Liver (tissue), 9 donors: ENCODE results near the gene VASH1. TPM values are rescaled to one million over a fixed set of nuclear protein-coding genes. Genes with fewer than 3 reads are reported as not detected.

Source experiments
- DNase-seq: peaks from one replicate; pipeline ENCODE4 v3.0.0-alpha.2; 2017; ENCODE audit warnings: low spot score
- H3K27ac ChIP-seq, 2 donors: one replicate each; pipeline ENCODE4 v1.7.0; 2013; ENCODE audit warnings: inconsistent platforms in 2 of 2, low read length in 2 of 2, control low read depth in 1 of 2, low read depth in 1 of 2, mild to moderate bottlenecking in 1 of 2
- H3K27me3 ChIP-seq, 4 donors: one replicate each; pipeline versions ENCODE4 v1.6.1 to v1.7.0; 2013; ENCODE audit warnings: low read length in 3 of 4, inconsistent platforms in 1 of 4, mild to moderate bottlenecking in 1 of 4, moderate library complexity in 1 of 4; ENCODE audit not compliant: control insufficient read depth in 4 of 4, insufficient read depth in 4 of 4
- H3K36me3 ChIP-seq, 4 donors: one replicate each; pipeline versions ENCODE4 v1.6.1 to v1.7.0; 2013; ENCODE audit warnings: low read length in 3 of 4, mild to moderate bottlenecking in 3 of 4, low read depth in 1 of 4, moderate library complexity in 1 of 4; ENCODE audit not compliant: control insufficient read depth in 4 of 4, insufficient read depth in 3 of 4
- H3K4me1 ChIP-seq, 4 donors: one replicate each; pipeline versions ENCODE4 v1.6.1 to v1.7.0; 2013; ENCODE audit warnings: low read length in 3 of 4, mild to moderate bottlenecking in 3 of 4, moderate library complexity in 1 of 4; ENCODE audit not compliant: control insufficient read depth in 4 of 4, insufficient read depth in 4 of 4
- H3K4me3 ChIP-seq, 3 donors: one replicate each; pipeline versions ENCODE4 v1.6.1 to v1.7.0; 2013; ENCODE audit warnings: low read length in 3 of 3, control low read depth in 1 of 3, low read depth in 1 of 3, mild to moderate bottlenecking in 1 of 3
- H3K9ac ChIP-seq, 2 donors: one replicate each; pipeline ENCODE4 v1.7.0; 2013; ENCODE audit warnings: low read length in 2 of 2, mild to moderate bottlenecking in 2 of 2, moderate library complexity in 2 of 2, control low read depth in 1 of 2, low read depth in 1 of 2
- H3K9me3 ChIP-seq, 4 donors: one replicate each; pipeline versions ENCODE4 v1.6.1 to v1.7.0; 2013; ENCODE audit warnings: low read length in 3 of 4; ENCODE audit not compliant: control insufficient read depth in 4 of 4
- ATF3 ChIP-seq: IDR thresholded peaks from 2 replicates; pipeline ENCODE4 v1.6.1; 2016; ENCODE audit warnings: antibody characterized with exemption
- CTCF ChIP-seq: fragments of 150-350 bp; IDR thresholded peaks from 2 replicates; pipeline ENCODE4 v1.5.1; 2017; ENCODE audit warnings: improper control_type of control experiment, low read depth, low read length; ENCODE audit not compliant: missing input control
- FOXA1 ChIP-seq: IDR thresholded peaks from 2 replicates; pipeline ENCODE4 v1.6.1; 2016; ENCODE audit warnings: antibody characterized with exemption
- FOXA2 ChIP-seq: IDR thresholded peaks from 2 replicates; pipeline ENCODE4 v1.6.1; 2016; ENCODE audit warnings: antibody characterized with exemption
- HNF4A ChIP-seq, 2 donors: conservative IDR thresholded peaks; 2 replicates each; pipeline ENCODE4 v1.6.1; 2016; ENCODE audit warnings: antibody characterized with exemption in 2 of 2, mild to moderate bottlenecking in 2 of 2
- JUND ChIP-seq, 2 donors: IDR thresholded peaks; 2 replicates each; pipeline ENCODE4 v1.6.1; 2016; ENCODE audit warnings: antibody characterized with exemption in 2 of 2
- MAX ChIP-seq: IDR thresholded peaks from 2 replicates; pipeline ENCODE4 v1.6.1; 2016; ENCODE audit warnings: antibody characterized with exemption
- REST ChIP-seq: IDR thresholded peaks from 2 replicates; pipeline ENCODE4 v1.6.1; 2016; ENCODE audit warnings: antibody characterized with exemption, mild to moderate bottlenecking
- RXRA ChIP-seq, 2 donors: IDR thresholded peaks; 2 replicates each; pipeline ENCODE4 v1.6.1; 2017 to 2018; ENCODE audit warnings: antibody characterized with exemption in 2 of 2, mild to moderate bottlenecking in 1 of 2
- SP1 ChIP-seq: IDR thresholded peaks from 2 replicates; pipeline ENCODE4 v1.6.1; 2018; ENCODE audit warnings: antibody characterized with exemption, mild to moderate bottlenecking
- TAF1 ChIP-seq: conservative IDR thresholded peaks from 2 replicates; pipeline ENCODE4 v1.6.1; 2016; ENCODE audit warnings: antibody characterized with exemption, mild to moderate bottlenecking
- YY1 ChIP-seq: IDR thresholded peaks from 2 replicates; pipeline ENCODE4 v1.6.1; 2016; ENCODE audit warnings: antibody characterized with exemption, mild to moderate bottlenecking
- ZBTB33 ChIP-seq: IDR thresholded peaks from 2 replicates; pipeline ENCODE4 v1.6.1; 2016; ENCODE audit warnings: antibody characterized with exemption
- WGBS: extraction: QIAGEN DNeasy Blood & Tissue Kit; methylation state at CpG from one replicate; pipeline ENCODE4 v1.1.7; 2013; 5-methylcytosine and 5-hydroxymethylcytosine counted together
- polyA plus RNA-seq, 2 donors: library from polyadenylated mRNA; stranded (reverse) in 1 of 2; unstranded in 1 of 2; fragments of 200-250 nt in 1 of 2; fragments of >200 nt in 1 of 2; fragmentation: Nextera tagmentation in 1 of 2; extraction: Ambion mirVana in 1 of 2; gene quantifications; one replicate each; pipeline versions ENCODE4 v1.2.1 to v1.2.3, GENCODE V29; 2013 to 2015
- total RNA-seq, 2 donors: library from RNA; depleted of rRNA; stranded (reverse); fragments of >200 nt; gene quantifications; one replicate each; pipeline ENCODE4 v1.2.3, GENCODE V29; 2014
- donor health status: healthy.
- donor health status: healthy.
- donor health status: healthy.
- donor health status: healthy.
- donor health status: healthy.

The VASH1 gene
- total and polyA plus RNA-seq, 4 donors = 0.94 to 5.9 (median 4.3) TPM

- H3K27me3 ChIP-seq = no peaks in the 10 kb centered on the region
- no peak for DNase-seq
- H3K4me1 ChIP-seq = no peaks in the 10 kb centered on the region
- no peaks in the 10 kb centered on the region for H3K36me3 ChIP-seq
- no peak overlapping the region for H3K4me3 ChIP-seq
- H3K9me3 ChIP-seq = no peaks in the 10 kb centered on the region
- WGBS = 68% methylated on average over 1 of the region's 1 CpG
- no peak overlapping the region for H3K9ac ChIP-seq
- no peak overlapping the region for H3K27ac ChIP-seq
- TF ChIP-seq JUND (IDR thresholded peaks at IDR 0.05) (no peak), FOXA1 (no peak), CTCF (no peak), YY1 (no peak), MAX (no peak), HNF4A (conservative IDR thresholded peaks at IDR 0.05) (no peak), ZBTB33 (no peak), RXRA (IDR thresholded peaks at IDR 0.05) (no peak), ATF3 (no peak), TAF1 (no peak), REST (no peak), SP1 (no peak)
These were observed 33.4 kb upstream of the VASH1 start for GRCh38 chr14:76727901-76728300.

- no peaks in the 10 kb centered on the region for H3K4me1 ChIP-seq
- TF ChIP-seq FOXA2 = no peak
- WGBS = 78% methylated on average over 2 of the region's 2 CpGs
- no peaks in the 10 kb centered on the region for H3K36me3 ChIP-seq
- H3K4me3 ChIP-seq = no peak overlapping the region
- no peaks in the 10 kb centered on the region for H3K9me3 ChIP-seq
- H3K27me3 ChIP-seq = no peaks in the 10 kb centered on the region
- no peak for DNase-seq
- no peak overlapping the region for H3K9ac ChIP-seq
- H3K27ac ChIP-seq = no peak overlapping the region
These were observed 32.0 kb upstream of the VASH1 start for GRCh38 chr14:76729258-76729657.
